ENCODE results near the gene ANKHD1. TPM values are rescaled to one million over a fixed set of nuclear protein-coding genes. Genes with fewer than 3 reads are reported as not detected.

Gene ANKHD1
- total and polyA plus RNA-seq, 9 of the 15 experiments (the other 6 are each of a cell fraction or from before 2014, with no cell fraction given), result 38.9 to 138 (median 78.7) TPM

GRCh38 chr5:140557136-140557805 is 155.6 kb downstream of the ANKHD1 start, which contains the start of gene SRA1 (continued):
- TF ChIP-seq DEAF1 (CRISPR knock-in tag; IDR thresholded peaks at IDR 0.05), result 0 out of 2 replicates have a peak, but pooled peaks have one; percentile 4
- TF ChIP-seq ZEB2 (IDR thresholded peaks at IDR 0.05), result no peak
- TF ChIP-seq E2F8 (IDR thresholded peaks at IDR 0.05; ENCODE audit: low read depth, partially characterized antibody), result peak; percentile 72
- TF ChIP-seq NKRF (IDR thresholded peaks at IDR 0.05; ENCODE audit: borderline replicate concordance), result peak; percentile 64; the same call in 1 of the 2 replicates
- peak; percentile 88 for TF ChIP-seq POLR2H (tag; IDR thresholded peaks at IDR 0.05; ENCODE audit: low read depth)
- TF ChIP-seq MLX (CRISPR knock-in tag; conservative IDR thresholded peaks at IDR 0.05), result no peak
- TF ChIP-seq ZBTB26 (CRISPR knock-in tag; IDR thresholded peaks at IDR 0.05), result no peak
- no peak for TF ChIP-seq ZNF639 (CRISPR knock-in tag; conservative IDR thresholded peaks at IDR 0.05 in 1 of 2, IDR thresholded peaks at IDR 0.05 in 1 of 2)
- peak; percentile 35; the same call in 1 of the 2 replicates for TF ChIP-seq FOXO4 (CRISPR knock-in tag; IDR thresholded peaks at IDR 0.05)
- TF ChIP-seq NFIC (IDR thresholded peaks at IDR 0.05), result peak; percentile 51
- no peak for TF ChIP-seq ARNT (IDR thresholded peaks at IDR 0.05)
- no peak for TF ChIP-seq NR3C1 (CRISPR knock-in tag; IDR thresholded peaks at IDR 0.05)
- TF ChIP-seq MAFF (IDR thresholded peaks at IDR 0.05; ENCODE audit: low read length), result no peak
- TF ChIP-seq CCAR2 (IDR thresholded peaks at IDR 0.05; ENCODE audit: low read depth, low read length), result no peak
- no peak for TF ChIP-seq ZNF3 (CRISPR knock-in tag; IDR thresholded peaks at IDR 0.05)
